Non-pigmented ciliary epithelial cell (primary cell): ENCODE results near the gene ARAP1.

Source experiments
- DNase-seq: peaks from one replicate; pipeline ENCODE4 v3.0.0-alpha.2; 2010; ENCODE audit warnings: low read depth

Gene ARAP1

GRCh38 chr11:72657411-72658100 lies 94.7 kb downstream of the ARAP1 start:
- DNase-seq, result no peak

GRCh38 chr11:72655896-72656464 lies 96.2 kb downstream of the ARAP1 start:
- DNase-seq, result no peak

GRCh38 chr11:72655014-72655413 lies 97.2 kb downstream of the ARAP1 start:
- no peak for DNase-seq

- no peak for DNase-seq
These were observed 98.6 kb downstream of the ARAP1 start for GRCh38 chr11:72653649-72654048.

GRCh38 chr11:72652873-72653630 lies 99.2 kb downstream of the ARAP1 start:
- DNase-seq, result no peak

- no peak for DNase-seq
These were observed 100.1 kb downstream of the ARAP1 start for GRCh38 chr11:72652133-72652532.

- no peak for DNase-seq
These were observed 102.8 kb downstream of the ARAP1 start for GRCh38 chr11:72649215-72649976.

GRCh38 chr11:72648384-72649136 lies 103.6 kb downstream of the ARAP1 start:
- no peak for DNase-seq

- no peak for DNase-seq
These were observed 104.3 kb downstream of the ARAP1 start for GRCh38 chr11:72647882-72648281.

GRCh38 chr11:72646472-72646871 lies 105.7 kb downstream of the ARAP1 start:
- no peak for DNase-seq

- no peak for DNase-seq
These were observed 106.2 kb downstream of the ARAP1 start for GRCh38 chr11:72646024-72646423.

- no peak for DNase-seq
These were observed 108.7 kb downstream of the ARAP1 start for GRCh38 chr11:72643547-72643946.

- no peak for DNase-seq
These were observed 109.2 kb downstream of the ARAP1 start for GRCh38 chr11:72642884-72643522.

- no peak for DNase-seq
These were observed 109.9 kb downstream of the ARAP1 start for GRCh38 chr11:72642043-72642883.

- no peak for DNase-seq
These were observed 110.6 kb downstream of the ARAP1 start for GRCh38 chr11:72641522-72642042.

GRCh38 chr11:72639502-72640375 lies 112.5 kb downstream of the ARAP1 start:
- no peak for DNase-seq

- DNase-seq, result no peak
These were observed 114.3 kb downstream of the ARAP1 start for GRCh38 chr11:72637926-72638325.

- DNase-seq, result no peak
These were observed 115.0 kb downstream of the ARAP1 start for GRCh38 chr11:72637198-72637597.

- no peak for DNase-seq
These were observed 115.8 kb downstream of the ARAP1 start for GRCh38 chr11:72636376-72636775.
